ENCODE results near the gene PCCB. TPM values are rescaled to one million over a fixed set of nuclear protein-coding genes. Genes with fewer than 3 reads are reported as not detected.
"Not testable (repeated sequence)": the region's sequence is repeated elsewhere in the genome, so short reads cannot be mapped to it uniquely, and the experiment has no call there.

The PCCB gene
- total RNA-seq, 2 experiments from 2014 or later = 34.5 to 39.2 TPM

GRCh38 chr3:136343873-136344555 lies 93.9 kb downstream of the PCCB start:
- CTCF ChIA-PET = interaction anchor here (2.2 kb wide), 1 partner anchor 11 kb away, joined by 4 read pairs; no protein-coding TSS in a partner anchor
- Mint-ChIP-seq H3K27me3 (no peaks in the 10 kb centered on the region), H3K4me3 (no peak overlapping the region), H3K27ac (no peak overlapping the region), H3K4me1 (no peaks in the 10 kb centered on the region), H3K9me3 (ENCODE audit: low read depth) (no peaks in the 10 kb centered on the region), H3K36me3 (peaks cover 26% of the 10 kb centered on the region)
- ATAC-seq = no peak
- no peak for DNase-seq

- no peak for DNase-seq
- H3K4me1 Mint-ChIP-seq = no peaks in the 10 kb centered on the region
- no peaks in the 10 kb centered on the region for H3K9me3 Mint-ChIP-seq (ENCODE audit: low read depth)
- H3K27ac Mint-ChIP-seq = no peak overlapping the region
- CTCF ChIA-PET = no interaction called here
- no peak overlapping the region for H3K4me3 Mint-ChIP-seq
- H3K36me3 Mint-ChIP-seq = peaks cover 14% of the 10 kb centered on the region
- H3K27me3 Mint-ChIP-seq = no peaks in the 10 kb centered on the region
- no peak for ATAC-seq
These were observed 96.3 kb downstream of the PCCB start for GRCh38 chr3:136346486-136346885.

GRCh38 chr3:136350132-136350531 lies 100.0 kb downstream of the PCCB start:
- peaks cover 19% of the 10 kb centered on the region for H3K36me3 Mint-ChIP-seq
- H3K9me3 Mint-ChIP-seq (ENCODE audit: low read depth) = peaks cover 2% of the 10 kb centered on the region
- H3K4me1 Mint-ChIP-seq = peaks cover 12% of the 10 kb centered on the region
- H3K27ac Mint-ChIP-seq = no peak overlapping the region
- H3K4me3 Mint-ChIP-seq = no peak overlapping the region
- ATAC-seq (no peak), DNase-seq (no peak)
- H3K27me3 Mint-ChIP-seq = no peaks in the 10 kb centered on the region
- CTCF ChIA-PET = interaction anchor here (0.5 to 1.5 kb wide), 2 partner anchors 16 to 1976 kb away, joined by 3 to 4 read pairs; no protein-coding TSS in a partner anchor

- peaks cover 22% of the 10 kb centered on the region for H3K36me3 Mint-ChIP-seq
- DNase-seq = no peak
- peaks cover 12% of the 10 kb centered on the region for H3K4me1 Mint-ChIP-seq
- ATAC-seq = no peak
- CTCF ChIA-PET = interaction anchor here (0.5 to 2.2 kb wide), 4 partner anchors 15 to 98 kb away, joined by 3 to 6 read pairs (median 4); no protein-coding TSS in a partner anchor
- H3K4me3 Mint-ChIP-seq = no peak overlapping the region
- H3K27me3 Mint-ChIP-seq = no peaks in the 10 kb centered on the region
- H3K9me3 Mint-ChIP-seq (ENCODE audit: low read depth) = peaks cover 2% of the 10 kb centered on the region
- no peak overlapping the region for H3K27ac Mint-ChIP-seq
These were observed 100.4 kb downstream of the PCCB start for GRCh38 chr3:136350557-136350956.

GRCh38 chr3:136351351-136351750 lies 101.2 kb downstream of the PCCB start:
- Mint-ChIP-seq H3K4me1 (peaks cover 12% of the 10 kb centered on the region), H3K27ac (no peak overlapping the region), H3K36me3 (peaks cover 24% of the 10 kb centered on the region), H3K9me3 (ENCODE audit: low read depth) (peaks cover 4% of the 10 kb centered on the region), H3K4me3 (no peak overlapping the region), H3K27me3 (no peaks in the 10 kb centered on the region)
- DNase-seq (no peak), ATAC-seq (no peak)
- CTCF ChIA-PET = interaction anchor here (0.8 to 2.2 kb wide), 8 partner anchors 9 to 401 kb away, joined by 3 to 6 read pairs (median 4); partner anchors contain the start of gene STAG1

- H3K27ac Mint-ChIP-seq = peak overlapping the region; percentile 18
- CTCF ChIA-PET = interaction anchor here (0.8 to 2.2 kb wide), 7 partner anchors 8 to 401 kb away, joined by 3 to 6 read pairs (median 4); partner anchors contain the start of gene STAG1
- peaks cover 4% of the 10 kb centered on the region for H3K9me3 Mint-ChIP-seq (ENCODE audit: low read depth)
- DNase-seq (no peak), ATAC-seq (no peak)
- peaks cover 24% of the 10 kb centered on the region for H3K36me3 Mint-ChIP-seq
- no peaks in the 10 kb centered on the region for H3K27me3 Mint-ChIP-seq
- H3K4me1 Mint-ChIP-seq = peaks cover 12% of the 10 kb centered on the region
- no peak overlapping the region for H3K4me3 Mint-ChIP-seq
These were observed 101.8 kb downstream of the PCCB start for GRCh38 chr3:136351905-136352304.

GRCh38 chr3:136353461-136353860 lies 103.3 kb downstream of the PCCB start:
- peak; percentile 91 for ATAC-seq
- peaks cover 4% of the 10 kb centered on the region for H3K9me3 Mint-ChIP-seq (ENCODE audit: low read depth)
- CTCF ChIA-PET = interaction anchor here (1.6 kb wide), 1 partner anchor 16 kb away, joined by 3 read pairs; no protein-coding TSS in a partner anchor
- H3K4me1 Mint-ChIP-seq = peaks cover 12% of the 10 kb centered on the region
- H3K27ac Mint-ChIP-seq = peak overlapping the region; percentile 80
- peak; percentile 56 for DNase-seq
- H3K36me3 Mint-ChIP-seq = peaks cover 25% of the 10 kb centered on the region
- no peak overlapping the region for H3K4me3 Mint-ChIP-seq
- H3K27me3 Mint-ChIP-seq = no peaks in the 10 kb centered on the region

GRCh38 chr3:136366289-136366688 lies 116.1 kb downstream of the PCCB start:
- peaks cover 18% of the 10 kb centered on the region for H3K36me3 Mint-ChIP-seq
- ATAC-seq = no peak
- no peak overlapping the region for H3K4me3 Mint-ChIP-seq
- H3K27ac Mint-ChIP-seq = no peak overlapping the region
- CTCF ChIA-PET = interaction anchor here (0.6 to 1.4 kb wide), 6 partner anchors 10 to 295 kb away, joined by 3 to 10 read pairs (median 4); partner anchors contain the start of gene PCCB
- no peak for DNase-seq
- no peaks in the 10 kb centered on the region for H3K9me3 Mint-ChIP-seq (ENCODE audit: low read depth)
- H3K27me3 Mint-ChIP-seq = no peaks in the 10 kb centered on the region
- H3K4me1 Mint-ChIP-seq = no peaks in the 10 kb centered on the region

- H3K27me3 Mint-ChIP-seq; H3K4me1 Mint-ChIP-seq; H3K9me3 Mint-ChIP-seq (ENCODE audit: low read depth); CTCF ChIA-PET; DNase-seq; H3K4me3 Mint-ChIP-seq; H3K27ac Mint-ChIP-seq; ATAC-seq: not testable (repeated sequence)
- peaks cover 26% of the 10 kb centered on the region for H3K36me3 Mint-ChIP-seq
These were observed 125.7 kb downstream of the PCCB start for GRCh38 chr3:136375800-136376199.

GRCh38 chr3:136377508-136377907 lies 127.4 kb downstream of the PCCB start:
- peaks cover 24% of the 10 kb centered on the region for H3K36me3 Mint-ChIP-seq
- CTCF ChIA-PET = interaction anchor here (0.6 to 0.8 kb wide), 2 partner anchors 125 to 1740 kb away, joined by 3 to 5 read pairs; no protein-coding TSS in a partner anchor
- ATAC-seq = no peak
- H3K4me3 Mint-ChIP-seq = no peak overlapping the region
- H3K4me1 Mint-ChIP-seq = no peaks in the 10 kb centered on the region
- H3K27me3 Mint-ChIP-seq = no peaks in the 10 kb centered on the region
- H3K9me3 Mint-ChIP-seq (ENCODE audit: low read depth) = no peaks in the 10 kb centered on the region
- H3K27ac Mint-ChIP-seq = no peak overlapping the region
- no peak for DNase-seq

- Mint-ChIP-seq H3K36me3 (peaks cover 23% of the 10 kb centered on the region), H3K4me3 (no peak overlapping the region), H3K27ac (no peak overlapping the region), H3K4me1 (no peaks in the 10 kb centered on the region), H3K9me3 (ENCODE audit: low read depth) (no peaks in the 10 kb centered on the region), H3K27me3 (no peaks in the 10 kb centered on the region)
- DNase-seq (no peak), ATAC-seq (no peak)
- CTCF ChIA-PET = interaction anchor here (0.8 to 2.0 kb wide), 2 partner anchors 13 to 1740 kb away, joined by 4 to 5 read pairs; no protein-coding TSS in a partner anchor
These were observed 127.9 kb downstream of the PCCB start for GRCh38 chr3:136378011-136378410.

Data from activated CD8-positive, alpha-beta memory T cell treated with anti-CD3 and anti-CD28 coated beads, Interleukin-2, amount 10 ng/mL, durations not matched to agents 7 days and 5 days (primary cell).